ENCODE data around the gene TATDN2. TPM values are rescaled to one million over a fixed set of nuclear protein-coding genes. Genes with fewer than 3 reads are reported as not detected.

TATDN2 gene
- total and polyA plus RNA-seq, 7 donors, result 9.6 to 22.7 (median 18.8) TPM

DNA sequence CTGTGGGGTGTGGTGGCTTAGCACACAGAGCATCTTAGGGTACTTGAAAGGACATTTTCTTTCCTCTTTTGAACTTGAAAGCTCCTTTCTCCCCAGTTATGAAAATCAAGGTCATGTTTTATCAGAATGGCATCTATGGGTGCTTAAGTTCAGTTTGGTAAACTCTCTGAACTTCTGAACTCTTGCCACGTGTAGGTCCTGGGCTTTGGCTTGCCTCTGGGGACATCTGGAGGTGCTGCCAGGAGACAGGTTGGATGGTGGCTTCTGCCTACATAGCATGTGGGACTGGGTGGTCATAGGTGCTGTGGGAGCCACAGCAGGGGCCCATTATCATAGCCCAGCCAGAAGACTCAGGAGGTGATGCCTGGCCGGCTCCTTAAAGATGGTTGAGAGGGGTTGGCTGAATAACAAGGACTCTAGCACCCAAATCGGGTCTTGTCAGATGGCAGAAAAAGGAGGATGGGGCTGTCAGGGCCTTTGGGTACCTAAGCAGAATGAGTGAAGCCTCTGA lies 28.9 kb downstream of the TATDN2 start:
- 79 to 95% (median 83%) methylated on average over 3 of the region's 3 CpGs for WGBS, 3 donors
- no peak overlapping the region for H3K4me3 ChIP-seq
- H3K4me1 ChIP-seq, result peaks cover 23% of the 10 kb centered on the region
- H3K9me3 ChIP-seq, result no peaks in the 10 kb centered on the region
- no peaks in the 10 kb centered on the region for H3K27me3 ChIP-seq (ENCODE audit: insufficient read depth in 3 of 3, low read length in 2 of 3)
- TF ChIP-seq, protein P1, sequence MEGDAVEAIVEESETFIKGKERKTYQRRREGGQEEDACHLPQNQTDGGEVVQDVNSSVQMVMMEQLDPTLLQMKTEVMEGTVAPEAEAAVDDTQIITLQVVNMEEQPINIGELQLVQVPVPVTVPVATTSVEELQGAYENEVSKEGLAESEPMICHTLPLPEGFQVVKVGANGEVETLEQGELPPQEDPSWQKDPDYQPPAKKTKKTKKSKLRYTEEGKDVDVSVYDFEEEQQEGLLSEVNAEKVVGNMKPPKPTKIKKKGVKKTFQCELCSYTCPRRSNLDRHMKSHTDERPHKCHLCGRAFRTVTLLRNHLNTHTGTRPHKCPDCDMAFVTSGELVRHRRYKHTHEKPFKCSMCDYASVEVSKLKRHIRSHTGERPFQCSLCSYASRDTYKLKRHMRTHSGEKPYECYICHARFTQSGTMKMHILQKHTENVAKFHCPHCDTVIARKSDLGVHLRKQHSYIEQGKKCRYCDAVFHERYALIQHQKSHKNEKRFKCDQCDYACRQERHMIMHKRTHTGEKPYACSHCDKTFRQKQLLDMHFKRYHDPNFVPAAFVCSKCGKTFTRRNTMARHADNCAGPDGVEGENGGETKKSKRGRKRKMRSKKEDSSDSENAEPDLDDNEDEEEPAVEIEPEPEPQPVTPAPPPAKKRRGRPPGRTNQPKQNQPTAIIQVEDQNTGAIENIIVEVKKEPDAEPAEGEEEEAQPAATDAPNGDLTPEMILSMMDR (IDR thresholded peaks at IDR 0.05), result no peak
- intact Hi-C loops (cut with DNase I), result no loop called here
- H3K36me3 ChIP-seq (ENCODE audit: insufficient read depth in 1 of 2, low read depth in 1 of 2), result peaks cover 13 to 61% of the 10 kb centered on the region in 2 donors
- no peak overlapping the region for H3K27ac ChIP-seq
- ATAC-seq, result no peak
- no peak for DNase-seq

DNA sequence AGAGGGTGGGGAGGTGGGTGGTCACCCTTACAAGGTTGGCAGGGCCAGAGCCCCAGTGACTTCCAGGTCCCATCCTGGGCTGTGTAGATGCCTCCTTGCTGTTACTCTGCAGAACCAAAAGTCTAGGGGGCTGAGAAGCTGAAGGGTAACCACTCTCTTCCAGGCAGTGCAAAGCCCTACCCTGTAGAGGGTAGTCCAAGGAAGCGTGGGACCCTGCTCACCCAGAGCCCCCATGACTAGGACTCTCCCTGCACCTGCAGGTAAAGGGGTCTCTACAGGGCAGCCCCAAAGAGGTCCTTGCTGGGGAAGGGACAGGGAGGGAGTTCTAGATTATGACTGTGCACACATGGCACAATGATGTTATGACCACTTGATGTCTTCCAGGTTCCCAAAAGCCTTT lies 30.2 kb downstream of the TATDN2 start:
- no peak for ATAC-seq
- Histone ChIP-seq H3K36me3 (ENCODE audit: insufficient read depth in 1 of 2, low read depth in 1 of 2) (peaks cover 13 to 71% of the 10 kb centered on the region in 2 donors), H3K4me1 (peaks cover 16% of the 10 kb centered on the region), H3K4me3 (no peak overlapping the region), H3K27me3 (ENCODE audit: insufficient read depth in 3 of 3, low read length in 2 of 3) (no peaks in the 10 kb centered on the region), H3K27ac (no peak overlapping the region), H3K9me3 (no peaks in the 10 kb centered on the region)
- DNase-seq, result no peak
- WGBS, 3 donors, result 92 to 100% (median 100%) methylated on average over 1 of the region's 1 CpG
- intact Hi-C loops (cut with DNase I), result no loop called here
- TF ChIP-seq, protein P1 (IDR thresholded peaks at IDR 0.05), result no peak

DNA sequence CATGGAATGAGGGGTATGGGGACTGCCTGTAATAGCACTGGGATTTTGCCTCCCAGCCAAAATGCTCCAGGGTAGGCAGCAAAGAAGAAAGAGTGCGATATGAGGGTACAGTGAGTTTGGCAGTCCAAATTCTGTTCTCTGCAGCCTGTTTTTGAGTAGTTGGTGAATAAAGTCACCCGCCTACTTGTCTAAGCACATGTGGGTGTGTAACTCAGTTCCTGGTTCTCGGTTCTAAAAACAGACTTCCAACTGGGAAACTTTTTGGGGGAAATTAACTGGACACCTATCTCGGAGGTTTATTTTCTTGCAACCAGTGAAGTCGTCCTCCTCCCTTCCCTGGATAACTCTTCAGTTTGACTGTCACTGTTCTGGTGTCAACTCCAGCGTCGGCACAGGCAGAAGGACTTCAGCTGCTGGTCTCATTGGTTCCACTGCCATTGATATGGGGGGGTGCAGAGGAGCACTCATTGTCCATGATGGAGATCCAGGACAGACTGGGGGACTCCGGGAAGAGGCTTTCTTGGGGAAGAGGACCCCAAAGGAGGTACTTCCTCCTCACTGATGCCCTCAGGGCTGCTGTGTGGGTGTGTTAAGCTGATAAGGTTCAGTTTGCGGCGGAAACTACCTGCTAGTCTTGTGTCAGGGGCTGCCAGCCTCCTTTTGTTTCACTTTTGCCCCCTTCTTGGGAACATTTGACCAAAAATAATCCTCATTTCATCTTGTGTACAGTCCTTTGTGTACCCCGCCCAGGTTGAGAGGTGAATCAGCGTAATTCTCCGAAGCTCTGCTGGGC lies 31.3 kb downstream of the TATDN2 start:
- no peak overlapping the region for H3K4me3 ChIP-seq
- H3K36me3 ChIP-seq (ENCODE audit: insufficient read depth in 1 of 2, low read depth in 1 of 2), result peaks cover 13 to 80% of the 10 kb centered on the region in 2 donors
- ATAC-seq (no peak), DNase-seq (no peak)
- WGBS, 3 donors, result 93 to 94% (median 93%) methylated on average over 13 of the region's 13 CpGs
- no peaks in the 10 kb centered on the region for H3K27me3 ChIP-seq (ENCODE audit: insufficient read depth in 3 of 3, low read length in 2 of 3)
- H3K4me1 ChIP-seq, result peaks cover 5% of the 10 kb centered on the region
- H3K27ac ChIP-seq, result no peak overlapping the region
- TF ChIP-seq, protein P1 (IDR thresholded peaks at IDR 0.05), result no peak
- H3K9me3 ChIP-seq, result no peaks in the 10 kb centered on the region
- intact Hi-C loops (cut with DNase I), result no loop called here

DNA sequence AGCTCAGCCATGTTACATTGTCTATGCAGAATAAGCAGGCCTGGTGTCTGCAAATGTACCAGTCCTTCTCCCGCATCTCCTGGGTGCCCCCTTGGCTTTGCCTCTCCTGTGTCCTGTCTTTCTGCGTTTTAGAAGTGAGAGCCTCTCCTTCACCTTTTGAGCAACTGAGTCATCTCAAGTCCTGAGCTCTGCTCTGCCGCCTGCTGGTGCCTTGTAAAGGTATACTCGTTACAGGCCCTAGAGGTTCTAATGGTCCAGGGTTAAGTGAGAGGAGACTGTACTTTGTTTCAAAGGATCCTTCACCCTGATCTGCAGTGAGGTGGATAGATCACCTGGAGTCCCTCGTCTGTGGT lies 31.9 kb downstream of the TATDN2 start:
- TF ChIP-seq, protein P1 (IDR thresholded peaks at IDR 0.05), result no peak
- no peak for DNase-seq
- ATAC-seq, result no peak
- Histone ChIP-seq H3K4me3 (no peak overlapping the region), H3K4me1 (no peaks in the 10 kb centered on the region), H3K27me3 (ENCODE audit: insufficient read depth in 3 of 3, low read length in 2 of 3) (no peaks in the 10 kb centered on the region), H3K27ac (no peak overlapping the region), H3K9me3 (no peaks in the 10 kb centered on the region), H3K36me3 (ENCODE audit: insufficient read depth in 1 of 2, low read depth in 1 of 2) (peaks cover 13 to 85% of the 10 kb centered on the region in 2 donors)
- WGBS, 3 donors, result 79 to 82% (median 82%) methylated on average over 5 of the region's 5 CpGs
- intact Hi-C loops (cut with DNase I), result no loop called here

Measured in psoas muscle (tissue), 8 donors.